IMR-90 (cell line): ENCODE data around the gene SLC38A1. TPM values are rescaled to one million over a fixed set of nuclear protein-coding genes. Genes with fewer than 3 reads are reported as not detected.

Experiments used
- ATAC-seq: fragments of 200-7000 bp; cut with Tn5 transposase; 2 replicates; pipeline ENCODE4 v1.9.1; 2020; ENCODE audit warnings: low read depth, mild to moderate bottlenecking, moderate library complexity
- BruUV-seq: library from RNA; stranded (reverse); fragments of 400-500 nt; replicated peaks from 2 replicates; lab custom pipeline; 2021; lab: Mats Ljungman, UMichigan
- CTCF ChIA-PET: fragments of 300-600 bp; formaldehyde crosslinking; extraction: SDS; loops from one replicate; lab custom pipeline; 2021; ENCODE audit warnings: antibody characterized with exemption; lab: Yijun Ruan, JAX
- POLR2A ChIA-PET: fragments of 300-600 bp; sonication (Branson Sonifier 250); formaldehyde crosslinking; loops from one replicate; lab custom pipeline; 2022; ENCODE audit warnings: antibody characterized with exemption; ENCODE audit not compliant: unreplicated experiment; lab: Charles Lee
- DNase-seq: peaks from one replicate; pipeline ENCODE4 v3.0.0; 2013
- H2AFZ ChIP-seq: replicated peaks from 2 replicates; pipeline ENCODE3; 2013; ENCODE audit warnings: low read length, mild to moderate bottlenecking; ENCODE audit not compliant: poor library complexity
- H2AK5ac ChIP-seq: 2 replicates; pipeline ENCODE4 v1.6.1; 2013; ENCODE audit warnings: low read depth, low read length, inconsistent platforms
- H2AK9ac ChIP-seq: replicated peaks from 2 replicates; pipeline ENCODE3; 2013; ENCODE audit warnings: mild to moderate bottlenecking, low read depth, low read length, moderate library complexity; ENCODE audit not compliant: poor library complexity
- H2BK120ac ChIP-seq: 2 replicates; pipeline ENCODE4 v1.6.1; 2013; ENCODE audit warnings: low read depth, low read length, inconsistent platforms
- H2BK15ac ChIP-seq: 3 replicates; pipeline ENCODE4 v1.6.1; 2013; ENCODE audit warnings: low read depth, low read length, inconsistent platforms
- H2BK20ac ChIP-seq: 2 replicates; pipeline ENCODE4 v1.6.1; 2013; ENCODE audit warnings: low read depth, mild to moderate bottlenecking, inconsistent platforms, low read length, moderate library complexity
- H2BK5ac ChIP-seq: 2 replicates; pipeline ENCODE4 v1.6.1; 2013; ENCODE audit warnings: mild to moderate bottlenecking, low read depth, low read length, inconsistent platforms; ENCODE audit not compliant: poor library complexity, severe bottlenecking
- H3K14ac ChIP-seq: replicated peaks from 2 replicates; pipeline ENCODE4 v1.6.1; 2013; ENCODE audit warnings: low read depth, low read length, inconsistent platforms
- H3K18ac ChIP-seq: 2 replicates; pipeline ENCODE4 v1.6.1; 2013; ENCODE audit warnings: low read depth, low read length, control low read depth
- H3K23ac ChIP-seq: 2 replicates; pipeline ENCODE4 v1.6.1; 2013; ENCODE audit warnings: low read depth, low read length, inconsistent platforms
- H3K27ac ChIP-seq: 2 replicates; pipeline ENCODE4 v1.5.1; 2013; ENCODE audit warnings: mild to moderate bottlenecking, control low read depth, low read length; ENCODE audit not compliant: insufficient read depth
- H3K27me3 ChIP-seq: 2 replicates; pipeline ENCODE4 v1.6.1; 2013; ENCODE audit warnings: low read length; ENCODE audit not compliant: control insufficient read depth, insufficient read depth
- H3K36me3 ChIP-seq: 2 replicates; pipeline ENCODE4 v1.6.1; 2013; ENCODE audit warnings: low read length, mixed read lengths; ENCODE audit not compliant: control insufficient read depth, insufficient read depth
- H3K4ac ChIP-seq: 2 replicates; pipeline ENCODE4 v1.6.1; 2013; ENCODE audit warnings: low read depth, low read length, inconsistent platforms
- H3K4me1 ChIP-seq: 2 replicates; pipeline ENCODE4 v1.6.1; 2013; ENCODE audit warnings: low read length, mixed read lengths; ENCODE audit not compliant: control insufficient read depth, insufficient read depth
- H3K4me2 ChIP-seq: 2 replicates; pipeline ENCODE4 v1.6.1; 2013; ENCODE audit warnings: low read depth, mild to moderate bottlenecking, control low read depth, low read length, moderate library complexity
- H3K4me3 ChIP-seq: 2 replicates; pipeline ENCODE4 v1.5.1; 2013; ENCODE audit warnings: low read depth, mild to moderate bottlenecking, control low read depth, low read length, moderate library complexity; ENCODE audit not compliant: insufficient read depth
- H3K56ac ChIP-seq: 2 replicates; pipeline ENCODE4 v1.6.1; 2013; ENCODE audit warnings: low read length, inconsistent platforms; ENCODE audit not compliant: insufficient read depth; ENCODE audit errors: extremely low read depth
- H3K79me1 ChIP-seq, 2 experiments: 2 replicates each; pipeline ENCODE4 v1.6.1; 2013; ENCODE audit warnings: low read length in 2 of 2, inconsistent platforms in 1 of 2, low read depth in 1 of 2
- H3K9ac ChIP-seq: 2 replicates; pipeline ENCODE4 v1.6.1; 2013; ENCODE audit warnings: low read depth, low read length, control low read depth
- H3K9me1 ChIP-seq: 2 replicates; pipeline ENCODE4 v1.6.1; 2013; ENCODE audit warnings: low read length, inconsistent platforms; ENCODE audit not compliant: insufficient read depth
- H3K9me3 ChIP-seq: 2 replicates; pipeline ENCODE4 v1.6.1; 2013; ENCODE audit warnings: low read length; ENCODE audit not compliant: control insufficient read depth, insufficient read depth
- H4K20me1 ChIP-seq: 2 replicates; pipeline ENCODE4 v1.6.1; 2013; ENCODE audit warnings: low read length, inconsistent platforms; ENCODE audit not compliant: insufficient read depth
- H4K5ac ChIP-seq: 2 replicates; pipeline ENCODE4 v1.6.1; 2013; ENCODE audit warnings: mild to moderate bottlenecking, low read depth, low read length, control low read depth
- H4K8ac ChIP-seq, 2 experiments: 2 replicates each; pipeline ENCODE4 v1.6.1; 2013; ENCODE audit warnings: low read depth in 2 of 2, low read length in 2 of 2, control low read depth in 1 of 2, inconsistent platforms in 1 of 2
- H4K91ac ChIP-seq: 2 replicates; pipeline ENCODE4 v1.6.1; 2013; ENCODE audit warnings: low read depth, low read length, inconsistent platforms; ENCODE audit not compliant: insufficient read depth
- BHLHE40 ChIP-seq: fragments of 150-350 bp; IDR thresholded peaks from 2 replicates; pipeline ENCODE4 v1.6.1; 2016; ENCODE audit warnings: mild to moderate bottlenecking, low read depth, low read length
- CEBPB ChIP-seq: IDR thresholded peaks from 2 replicates; pipeline ENCODE4 v1.6.1; 2012; ENCODE audit warnings: low read depth, low read length, improper control_type of control experiment
- CHD1 ChIP-seq: IDR thresholded peaks from 2 replicates; pipeline ENCODE4 v1.6.1; 2012; ENCODE audit warnings: low read depth, low read length, improper control_type of control experiment
- CTCF ChIP-seq: conservative IDR thresholded peaks from 2 replicates; pipeline ENCODE4 v1.5.1; 2012; ENCODE audit warnings: mild to moderate bottlenecking, low read depth, low read length, improper control_type of control experiment
- ELK1 ChIP-seq: fragments of 150-350 bp; IDR thresholded peaks from 2 replicates; pipeline ENCODE4 v1.6.1; 2016; ENCODE audit warnings: low read depth, mild to moderate bottlenecking, low read length, moderate library complexity, borderline replicate concordance
- FOS ChIP-seq: fragments of 150-350 bp; IDR thresholded peaks from 2 replicates; pipeline ENCODE4 v1.6.1; 2016; ENCODE audit warnings: low read depth, low read length
- MAFK ChIP-seq: IDR thresholded peaks from 2 replicates; pipeline ENCODE4 v1.6.1; 2012; ENCODE audit warnings: low read depth, low read length, improper control_type of control experiment
- MAZ ChIP-seq: IDR thresholded peaks from 2 replicates; pipeline ENCODE4 v1.6.1; 2012; ENCODE audit warnings: low read depth, mild to moderate bottlenecking, low read length, improper control_type of control experiment, moderate library complexity, borderline replicate concordance
- MXI1 ChIP-seq: IDR thresholded peaks from 2 replicates; pipeline ENCODE4 v1.6.1; 2012; ENCODE audit warnings: low read depth, mild to moderate bottlenecking, low read length, moderate library complexity, borderline replicate concordance
- NFE2L2 ChIP-seq: fragments of 150-350 bp; IDR thresholded peaks from 2 replicates; pipeline ENCODE4 v1.6.1; 2016; ENCODE audit warnings: low read depth, mild to moderate bottlenecking, low read length
- POLR2A ChIP-seq: IDR thresholded peaks from 2 replicates; pipeline ENCODE4 v1.6.1; 2012; ENCODE audit warnings: mild to moderate bottlenecking, low read depth, low read length
- RAD21 ChIP-seq: IDR thresholded peaks from 2 replicates; pipeline ENCODE4 v1.6.1; 2012; ENCODE audit warnings: low read length, improper control_type of control experiment
- RCOR1 ChIP-seq: IDR thresholded peaks from 2 replicates; pipeline ENCODE4 v1.6.1; 2012; ENCODE audit warnings: mild to moderate bottlenecking, low read length, improper control_type of control experiment; ENCODE audit not compliant: insufficient replicate concordance
- RFX5 ChIP-seq: IDR thresholded peaks from 2 replicates; pipeline ENCODE4 v1.8.0; 2012; ENCODE audit warnings: low read depth, mild to moderate bottlenecking, low read length, moderate library complexity
- SMC3 ChIP-seq: fragments of 150-350 bp; IDR thresholded peaks from 2 replicates; pipeline ENCODE4 v1.6.1; 2016; ENCODE audit warnings: low read depth, mild to moderate bottlenecking, antibody characterized with exemption, low read length, moderate library complexity
- USF2 ChIP-seq: fragments of 150-350 bp; IDR thresholded peaks from 2 replicates; pipeline ENCODE4 v1.6.1; 2017; ENCODE audit warnings: mild to moderate bottlenecking, antibody characterized with exemption, low read length, low read depth
- WGBS, 2 experiments: methylation state at CpG; one replicate each; pipeline versions ENCODE4 v1.1.5 to v1.1.7; 2013; ENCODE audit warnings: missing lambda C conversion rate in 2 of 2; ENCODE audit not compliant: insufficient read length in 1 of 2; ENCODE audit errors: extremely low coverage in 2 of 2; 5-methylcytosine and 5-hydroxymethylcytosine counted together
- dilution Hi-C: fragments of 300-500 bp; cut with HindIII; formaldehyde crosslinking; loops from one replicate; pipeline ENCODE4 v1.14.3; 2018; ENCODE audit warnings: low sequenced_read_pairs; ENCODE audit not compliant: unreplicated experiment
- in situ Hi-C: fragments of 300-500 bp; cut with MboI; formaldehyde crosslinking; loops from 3 replicates; pipeline ENCODE4 v1.14.3; 2019; ENCODE audit warnings: low sequenced_read_pairs, inconsistent platforms, mixed read lengths
- intact Hi-C: fragments of 100-400 bp; cut with micrococcal nuclease; formaldehyde crosslinking; loops from 2 replicates; pipeline ENCODE4 v1.10.0; 2022
- polyA plus RNA-seq, 3 experiments: library from polyadenylated mRNA; depleted of rRNA; stranded (reverse); fragments of >200 nt; gene quantifications; 2 replicates each; pipeline ENCODE4 v1.2.3, GENCODE V29; 2012; ENCODE audit warnings: low replicate concordance in 1 of 3
- total RNA-seq: library from RNA; depleted of rRNA; stranded (reverse); fragments of >200 nt; gene quantifications from 2 replicates; pipeline ENCODE4 v1.2.3, GENCODE V29; 2012

SLC38A1 gene
- total and polyA plus RNA-seq, 2 of the 4 experiments (the other 2 are of a cell fraction): 22.8 to 61.5 TPM

- CTCF ChIA-PET: no interaction called here
- dilution Hi-C loops: no loop called here
- Histone ChIP-seq H2AK5ac (no peak overlapping the region), H3K9me3 (no peaks in the 10 kb centered on the region), H4K8ac (no peak overlapping the region), H3K4me1 (no peaks in the 10 kb centered on the region), H3K27ac (no peak overlapping the region), H3K4ac (no peak overlapping the region), H3K4me2 (no peak overlapping the region), H2AK9ac (no peak overlapping the region), H3K4me3 (no peak overlapping the region), H3K36me3 (no peaks in the 10 kb centered on the region), H3K9ac (no peak overlapping the region), H2BK120ac (no peak overlapping the region), H3K56ac (no peak overlapping the region), H2BK15ac (no peak overlapping the region), H2AFZ (no peak overlapping the region), H4K20me1 (no peaks in the 10 kb centered on the region), H2BK20ac (no peak overlapping the region), H2BK5ac (no peak overlapping the region), H3K23ac (no peak overlapping the region), H4K91ac (no peak overlapping the region), H3K79me1 (no peaks in the 10 kb centered on the region), H3K27me3 (no peaks in the 10 kb centered on the region), H3K14ac (no peak overlapping the region), H4K5ac (no peak overlapping the region), H3K9me1 (no peaks in the 10 kb centered on the region), H3K18ac (no peak overlapping the region)
- TF ChIP-seq RAD21: no peak
- no peak for TF ChIP-seq BHLHE40
- no peak for TF ChIP-seq RCOR1
- no peak for TF ChIP-seq ELK1
- TF ChIP-seq FOS: no peak
- no peak for TF ChIP-seq CEBPB
- no peak for TF ChIP-seq RFX5
- no peak for TF ChIP-seq CTCF
- TF ChIP-seq POLR2A: no peak
- TF ChIP-seq USF2: no peak
- no peak for TF ChIP-seq SMC3
- no peak for TF ChIP-seq MXI1
- TF ChIP-seq MAZ: no peak
- TF ChIP-seq CHD1: no peak
- TF ChIP-seq MAFK: no peak
- TF ChIP-seq NFE2L2: no peak
- intact Hi-C loops: no loop called here
- in situ Hi-C loops: no loop called here
- BruUV-seq: no TSS peak
- DNase-seq (no peak), ATAC-seq (no peak)
- POLR2A ChIA-PET: no interaction called here
- no CpG with 5 or more reads among the region's 3 CpGs for WGBS, 2 experiments
Observed at GRCh38 chr12:46276756-46277155, 7.9 kb upstream of the SLC38A1 start.
